KG1 (cell line): Measurements from ENCODE around the gene LMBR1.
"Not testable (repeated sequence)": the region's sequence is repeated elsewhere in the genome, so short reads cannot be mapped to it uniquely, and the experiment has no call there.

Source experiments
- DNase-seq: peaks from one replicate; lab custom pipeline; 2025; lab: John Stamatoyannopoulos, UW

LMBR1 gene

GRCh38 chr7:156892821-156893706, at the start of gene LMBR1:
Gene LMBR1 (minus strand): TSS chr7:156893183. CDS start chr7:156892993, 190 bp downstream.
- peak; percentile 98 for DNase-seq

GRCh38 chr7:156942708-156943090, 49.7 kb upstream of the LMBR1 start:
- no peak for DNase-seq

- no peak for DNase-seq
These were observed 48.6 kb upstream of the LMBR1 start for GRCh38 chr7:156941393-156942182.

- no peak for DNase-seq
These were observed 47.6 kb upstream of the LMBR1 start for GRCh38 chr7:156940421-156941122.

- DNase-seq = not testable (repeated sequence)
These were observed 43.8 kb upstream of the LMBR1 start for GRCh38 chr7:156936766-156937165.

GRCh38 chr7:156935250-156935649, 42.3 kb upstream of the LMBR1 start:
- DNase-seq = no peak

GRCh38 chr7:156932006-156932405, 39.0 kb upstream of the LMBR1 start:
- DNase-seq = no peak

GRCh38 chr7:156929789-156930539, 37.0 kb upstream of the LMBR1 start:
- no peak for DNase-seq

- DNase-seq = no peak
These were observed 35.4 kb upstream of the LMBR1 start for GRCh38 chr7:156928406-156928747.

- DNase-seq = no peak
These were observed 34.8 kb upstream of the LMBR1 start for GRCh38 chr7:156927571-156928405.

- DNase-seq = not testable (repeated sequence)
These were observed 32.8 kb upstream of the LMBR1 start for GRCh38 chr7:156925821-156926220.

GRCh38 chr7:156922304-156922703, 29.3 kb upstream of the LMBR1 start:
- DNase-seq = not testable (repeated sequence)

GRCh38 chr7:156920487-156921373, 27.7 kb upstream of the LMBR1 start:
- DNase-seq = not testable (repeated sequence)

GRCh38 chr7:156920076-156920475, 27.1 kb upstream of the LMBR1 start:
- DNase-seq = no peak

- DNase-seq = no peak
These were observed 26.2 kb upstream of the LMBR1 start for GRCh38 chr7:156919132-156919713.

GRCh38 chr7:156918635-156919034, 25.7 kb upstream of the LMBR1 start:
- DNase-seq = no peak

- DNase-seq = not testable (repeated sequence)
These were observed 16.7 kb upstream of the LMBR1 start for GRCh38 chr7:156909574-156910252.

GRCh38 chr7:156907656-156908055, 14.7 kb upstream of the LMBR1 start:
- no peak for DNase-seq

- DNase-seq = no peak
These were observed 13.2 kb upstream of the LMBR1 start for GRCh38 chr7:156906200-156906649.
